Epithelial cell of esophagus (primary cell): ENCODE measurements around the gene ARFGAP2.

Experiments
- DNase-seq: peaks from one replicate; pipeline ENCODE4 v3.0.0; 2010; ENCODE audit warnings: low read depth
- H3K4me3 ChIP-seq: 2 replicates; pipeline ENCODE4 v1.5.1; 2011; ENCODE audit warnings: mild to moderate bottlenecking, low read length, control low read depth
- CTCF ChIP-seq: IDR thresholded peaks from 2 replicates; pipeline ENCODE4 v1.5.1; 2011; ENCODE audit warnings: low read depth, mild to moderate bottlenecking, low read length, control low read depth, inconsistent platforms; ENCODE audit not compliant: insufficient read depth; ENCODE audit errors: missing control alignments

ARFGAP2 gene

GRCh38 chr11:47124675-47125074 is 52.0 kb downstream of the ARFGAP2 start:
- H3K4me3 ChIP-seq, result no peak overlapping the region
- DNase-seq, result no peak
- TF ChIP-seq CTCF, result no peak

GRCh38 chr11:47123094-47123493 is 53.6 kb downstream of the ARFGAP2 start:
- no peak for TF ChIP-seq CTCF
- no peak for DNase-seq
- H3K4me3 ChIP-seq, result no peak overlapping the region

GRCh38 chr11:47121731-47122130 is 54.9 kb downstream of the ARFGAP2 start:
- no peak for TF ChIP-seq CTCF
- H3K4me3 ChIP-seq, result no peak overlapping the region
- no peak for DNase-seq

- no peak overlapping the region for H3K4me3 ChIP-seq
- no peak for DNase-seq
- TF ChIP-seq CTCF, result no peak
Observed at GRCh38 chr11:47121056-47121455, 55.6 kb downstream of the ARFGAP2 start.

- peak; percentile 93 for DNase-seq
- peak overlapping the region; percentile 22 for H3K4me3 ChIP-seq
Observed at GRCh38 chr11:47118958-47119688, 57.6 kb downstream of the ARFGAP2 start.
